ENCODE data around the gene HHIPL1. TPM values are rescaled to one million over a fixed set of nuclear protein-coding genes. Genes with fewer than 3 reads are reported as not detected.

The HHIPL1 gene
- 1 to 10 TPM; 1.3 to 1.5 (median 1.3) TPM for polyA plus RNA-seq (ENCODE audit: insufficient read length in 3 of 3)

- DNase-seq (ENCODE audit: low read depth in 3 of 3, low spot score in 2 of 3), result no peak
These were observed at the start of gene HHIPL1 for GRCh38 chr14:99644723-99645544. Gene HHIPL1 (plus strand): TSS chr14:99645129. CDS start chr14:99645208, 79 bp downstream.

- DNase-seq (ENCODE audit: low read depth in 3 of 3, low spot score in 2 of 3), result no peak
These were observed 49.4 kb upstream of the HHIPL1 start for GRCh38 chr14:99595524-99595923.

GRCh38 chr14:99596071-99596627 lies 48.8 kb upstream of the HHIPL1 start:
- DNase-seq (ENCODE audit: low read depth in 3 of 3, low spot score in 2 of 3), result no peak

- no peak for DNase-seq (ENCODE audit: low read depth in 3 of 3, low spot score in 2 of 3)
These were observed 48.2 kb upstream of the HHIPL1 start for GRCh38 chr14:99596772-99597171.

GRCh38 chr14:99597911-99598600 lies 46.9 kb upstream of the HHIPL1 start:
- no peak for DNase-seq (ENCODE audit: low read depth in 3 of 3, low spot score in 2 of 3)

GRCh38 chr14:99598774-99599173 lies 46.2 kb upstream of the HHIPL1 start:
- DNase-seq (ENCODE audit: low read depth in 3 of 3, low spot score in 2 of 3), result no peak

- no peak for DNase-seq (ENCODE audit: low read depth in 3 of 3, low spot score in 2 of 3)
These were observed 45.5 kb upstream of the HHIPL1 start for GRCh38 chr14:99599393-99599792.

- no peak for DNase-seq (ENCODE audit: low read depth in 3 of 3, low spot score in 2 of 3)
These were observed 44.6 kb upstream of the HHIPL1 start for GRCh38 chr14:99600232-99600888.

- DNase-seq (ENCODE audit: low read depth in 3 of 3, low spot score in 2 of 3), result no peak
These were observed 43.5 kb upstream of the HHIPL1 start for GRCh38 chr14:99601361-99601831.

- no peak for DNase-seq (ENCODE audit: low read depth in 3 of 3, low spot score in 2 of 3)
These were observed 42.7 kb upstream of the HHIPL1 start for GRCh38 chr14:99602054-99602787.

GRCh38 chr14:99602788-99603415 lies 42.0 kb upstream of the HHIPL1 start:
- no peak for DNase-seq (ENCODE audit: low read depth in 3 of 3, low spot score in 2 of 3)

- DNase-seq (ENCODE audit: low read depth in 3 of 3, low spot score in 2 of 3), result no peak
These were observed 41.3 kb upstream of the HHIPL1 start, which contains the start of gene CCDC85C for GRCh38 chr14:99603471-99604277. Gene CCDC85C (minus strand): TSS chr14:99604207. CDS start chr14:99603959, 248 bp downstream.

- peak in 2 of 3 donors; percentile 88 to 91 for DNase-seq (ENCODE audit: low read depth in 3 of 3, low spot score in 2 of 3)
These were observed 40.6 kb upstream of the HHIPL1 start for GRCh38 chr14:99604278-99604765.

GRCh38 chr14:99604766-99605298 lies 40.1 kb upstream of the HHIPL1 start:
- no peak for DNase-seq (ENCODE audit: low read depth in 3 of 3, low spot score in 2 of 3)

GRCh38 chr14:99605299-99605961 lies 39.5 kb upstream of the HHIPL1 start:
- DNase-seq (ENCODE audit: low read depth in 3 of 3, low spot score in 2 of 3), result no peak

GRCh38 chr14:99606359-99606758 lies 38.6 kb upstream of the HHIPL1 start:
- DNase-seq (ENCODE audit: low read depth in 3 of 3, low spot score in 2 of 3), result no peak

- DNase-seq (ENCODE audit: low read depth in 3 of 3, low spot score in 2 of 3), result no peak
These were observed 36.3 kb upstream of the HHIPL1 start for GRCh38 chr14:99608591-99608990.
